GM18861 (cell line): ENCODE results near the gene ADGRL2.

ENCODE experiments used
- ATAC-seq: cut with Tn5 transposase; IDR thresholded peaks from one replicate; pipeline ENCODE4 v1.9.1; 2021; ENCODE audit not compliant: unreplicated experiment

Gene ADGRL2

GRCh38 chr1:81899214-81899821 lies 98.6 kb downstream of the ADGRL2 start:
- no peak for ATAC-seq

GRCh38 chr1:81907575-81907974 lies 106.8 kb downstream of the ADGRL2 start:
- ATAC-seq, result no peak

GRCh38 chr1:81912383-81912782 lies 111.6 kb downstream of the ADGRL2 start:
- ATAC-seq, result no peak

- no peak for ATAC-seq
These were observed 115.2 kb downstream of the ADGRL2 start for GRCh38 chr1:81915937-81916336.

GRCh38 chr1:81920245-81920740 lies 119.6 kb downstream of the ADGRL2 start:
- ATAC-seq, result no peak

GRCh38 chr1:81920886-81921285 lies 120.2 kb downstream of the ADGRL2 start:
- ATAC-seq, result no peak

- ATAC-seq, result no peak
These were observed 120.6 kb downstream of the ADGRL2 start for GRCh38 chr1:81921344-81921743.

GRCh38 chr1:81921851-81922462 lies 121.2 kb downstream of the ADGRL2 start:
- no peak for ATAC-seq

- ATAC-seq, result no peak
These were observed 122.2 kb downstream of the ADGRL2 start for GRCh38 chr1:81922955-81923354.

GRCh38 chr1:81929106-81929505 lies 128.4 kb downstream of the ADGRL2 start:
- ATAC-seq, result no peak

GRCh38 chr1:81936853-81937252 lies 136.1 kb downstream of the ADGRL2 start:
- ATAC-seq, result no peak

- no peak for ATAC-seq
These were observed 137.2 kb downstream of the ADGRL2 start for GRCh38 chr1:81937791-81938450.

- ATAC-seq, result no peak
These were observed 147.8 kb downstream of the ADGRL2 start for GRCh38 chr1:81948495-81948894.

- ATAC-seq, result no peak
These were observed 148.7 kb downstream of the ADGRL2 start for GRCh38 chr1:81949421-81949820.

GRCh38 chr1:81950037-81950436 lies 149.3 kb downstream of the ADGRL2 start:
- ATAC-seq, result no peak

GRCh38 chr1:81950591-81951244 lies 150.0 kb downstream of the ADGRL2 start:
- ATAC-seq, result no peak

GRCh38 chr1:81954534-81955020 lies 153.8 kb downstream of the ADGRL2 start:
- ATAC-seq, result no peak

GRCh38 chr1:81967951-81968350 lies 167.2 kb downstream of the ADGRL2 start:
- ATAC-seq, result no peak

GRCh38 chr1:81970416-81970815 lies 169.7 kb downstream of the ADGRL2 start:
- no peak for ATAC-seq

GRCh38 chr1:81974222-81974841 lies 173.6 kb downstream of the ADGRL2 start:
- ATAC-seq, result no peak

GRCh38 chr1:81974883-81975555 lies 174.3 kb downstream of the ADGRL2 start:
- no peak for ATAC-seq
